A673 (cell line): Measurements from ENCODE around the gene BOK.

Source experiments
- EZH2 ChIP-seq: fragments of 200-600 bp; sonication (generic); IDR thresholded peaks from 2 replicates; pipeline ENCODE4 v1.6.1; 2017; ENCODE audit warnings: borderline replicate concordance, low read depth, mild to moderate bottlenecking, mixed read lengths, antibody characterized with exemption, low read length; ENCODE audit not compliant: poor library complexity, severe bottlenecking
- TF ChIP-seq, protein P1 (sequence below): fragments of 300-800, 200-600 bp; sonication (generic); conservative IDR thresholded peaks from 2 replicates; pipeline ENCODE4 v1.5.1; 2017; ENCODE audit warnings: low read depth, mild to moderate bottlenecking, antibody characterized with exemption, low read length, moderate library complexity, mixed read lengths

DNA sequence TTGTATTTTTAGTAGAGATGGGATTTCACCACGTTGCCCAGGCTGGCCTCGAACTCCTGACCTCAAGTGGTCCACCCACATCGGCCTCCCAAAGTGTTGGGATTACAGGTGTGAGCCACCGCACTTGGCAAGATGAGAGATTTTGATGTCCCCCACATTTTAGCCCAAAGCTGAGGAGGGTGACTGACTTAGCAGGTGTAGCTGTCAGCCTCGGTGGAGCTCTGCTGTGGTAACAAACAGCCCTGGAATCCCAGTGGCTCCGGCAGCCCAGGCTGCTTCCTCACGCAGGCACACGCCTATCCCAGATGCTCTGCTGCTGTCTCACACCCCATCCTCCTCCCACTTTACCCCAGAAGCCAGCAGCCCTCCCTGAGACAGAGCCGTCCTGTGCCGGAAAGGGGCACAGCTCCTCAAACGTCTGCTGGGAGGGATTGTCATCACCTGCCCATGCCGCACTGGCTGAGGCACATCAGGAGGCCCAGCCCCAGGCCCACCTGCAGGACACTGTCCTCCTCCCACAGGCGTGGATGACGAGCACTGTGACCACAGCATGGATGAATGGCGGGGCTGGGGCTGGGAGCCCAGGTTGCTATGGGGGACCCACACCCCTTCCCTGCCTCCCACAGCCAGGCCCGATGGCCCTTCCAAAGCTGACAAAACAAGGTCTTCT is 10.6 kb upstream of the BOK start:
- TF ChIP-seq, protein P1, sequence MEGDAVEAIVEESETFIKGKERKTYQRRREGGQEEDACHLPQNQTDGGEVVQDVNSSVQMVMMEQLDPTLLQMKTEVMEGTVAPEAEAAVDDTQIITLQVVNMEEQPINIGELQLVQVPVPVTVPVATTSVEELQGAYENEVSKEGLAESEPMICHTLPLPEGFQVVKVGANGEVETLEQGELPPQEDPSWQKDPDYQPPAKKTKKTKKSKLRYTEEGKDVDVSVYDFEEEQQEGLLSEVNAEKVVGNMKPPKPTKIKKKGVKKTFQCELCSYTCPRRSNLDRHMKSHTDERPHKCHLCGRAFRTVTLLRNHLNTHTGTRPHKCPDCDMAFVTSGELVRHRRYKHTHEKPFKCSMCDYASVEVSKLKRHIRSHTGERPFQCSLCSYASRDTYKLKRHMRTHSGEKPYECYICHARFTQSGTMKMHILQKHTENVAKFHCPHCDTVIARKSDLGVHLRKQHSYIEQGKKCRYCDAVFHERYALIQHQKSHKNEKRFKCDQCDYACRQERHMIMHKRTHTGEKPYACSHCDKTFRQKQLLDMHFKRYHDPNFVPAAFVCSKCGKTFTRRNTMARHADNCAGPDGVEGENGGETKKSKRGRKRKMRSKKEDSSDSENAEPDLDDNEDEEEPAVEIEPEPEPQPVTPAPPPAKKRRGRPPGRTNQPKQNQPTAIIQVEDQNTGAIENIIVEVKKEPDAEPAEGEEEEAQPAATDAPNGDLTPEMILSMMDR, result no peak
- no peak for TF ChIP-seq EZH2
